ENCODE measurements around the gene CCL22.
"Not testable (repeated sequence)": the region's sequence is repeated elsewhere in the genome, so short reads cannot be mapped to it uniquely, and the experiment has no call there.

Gene CCL22

GRCh38 chr16:57358527-57359095 lies at the start of gene CCL22:
Gene CCL22, plus strand, starts transcription at chr16:57358783. Its CDS starts 34 bp downstream, at chr16:57358817.
- no peak for DNase-seq

GRCh38 chr16:57310801-57311200 lies 47.8 kb upstream of the CCL22 start:
- DNase-seq, result no peak

GRCh38 chr16:57313509-57313908 lies 45.1 kb upstream of the CCL22 start:
- no peak for DNase-seq

GRCh38 chr16:57314161-57314785 lies 44.3 kb upstream of the CCL22 start:
- no peak for DNase-seq

GRCh38 chr16:57315416-57315815 lies 43.2 kb upstream of the CCL22 start:
- DNase-seq, result no peak

- DNase-seq, result no peak
Observed at GRCh38 chr16:57316390-57317017, 42.1 kb upstream of the CCL22 start.

GRCh38 chr16:57318240-57318970 lies 40.2 kb upstream of the CCL22 start:
- no peak for DNase-seq

GRCh38 chr16:57319646-57320045 lies 38.9 kb upstream of the CCL22 start:
- DNase-seq, result no peak

- no peak for DNase-seq
Observed at GRCh38 chr16:57324749-57325148, 33.8 kb upstream of the CCL22 start.

GRCh38 chr16:57325458-57325857 lies 33.1 kb upstream of the CCL22 start:
- DNase-seq, result no peak

GRCh38 chr16:57329718-57330327 lies 28.8 kb upstream of the CCL22 start:
- no peak for DNase-seq

GRCh38 chr16:57331355-57331754 lies 27.2 kb upstream of the CCL22 start:
- DNase-seq, result no peak

GRCh38 chr16:57333402-57333801 lies 25.2 kb upstream of the CCL22 start:
- DNase-seq, result no peak

- no peak for DNase-seq
Observed at GRCh38 chr16:57335366-57335765, 23.2 kb upstream of the CCL22 start.

- DNase-seq, result no peak
Observed at GRCh38 chr16:57341062-57341440, 17.5 kb upstream of the CCL22 start.

GRCh38 chr16:57341441-57342303 lies 16.9 kb upstream of the CCL22 start:
- DNase-seq, result no peak

GRCh38 chr16:57342606-57343005 lies 16.0 kb upstream of the CCL22 start:
- DNase-seq, result not testable (repeated sequence)

- no peak for DNase-seq
Observed at GRCh38 chr16:57343221-57343620, 15.4 kb upstream of the CCL22 start.

- DNase-seq, result not testable (repeated sequence)
Observed at GRCh38 chr16:57344094-57344493, 14.5 kb upstream of the CCL22 start.

GRCh38 chr16:57345021-57345420 lies 13.6 kb upstream of the CCL22 start:
- no peak for DNase-seq

- DNase-seq, result no peak
Observed at GRCh38 chr16:57345666-57346204, 12.8 kb upstream of the CCL22 start.

- DNase-seq, result no peak
Observed at GRCh38 chr16:57347858-57348257, 10.7 kb upstream of the CCL22 start.

All from stimulated activated CD4-positive, alpha-beta T cell treated with anti-CD3 and anti-CD28 coated beads, Interleukin-2, amount 100 ng/mL, for 24 hours (primary cell).